HepG2 (cell line): ENCODE data around the gene CAPN9. TPM values are rescaled to one million over a fixed set of nuclear protein-coding genes. Genes with fewer than 3 reads are reported as not detected.
A peak's percentile ranks its signal among the peaks of the same experiment; 100 is the strongest.

Experiments used
- ARNTL ChIP-seq: sonication (generic); formaldehyde crosslinking; IDR thresholded peaks from 2 replicates; pipeline ENCODE4 v1.4.0; 2020; ENCODE audit warnings: mild to moderate bottlenecking, missing genetic modification reagents
- DR1 ChIP-seq: sonication (generic); formaldehyde crosslinking; IDR thresholded peaks from 2 replicates; pipeline ENCODE4 v1.8.0; 2021; ENCODE audit warnings: mild to moderate bottlenecking, missing genetic modification reagents, inconsistent platforms
- ETS1 ChIP-seq: sonication (generic); formaldehyde crosslinking; IDR thresholded peaks from 2 replicates; pipeline ENCODE4 v1.4.0; 2020; ENCODE audit warnings: missing genetic modification reagents
- HIVEP1 ChIP-seq: sonication (generic); formaldehyde crosslinking; IDR thresholded peaks from 2 replicates; pipeline ENCODE4 v1.4.0; 2020; ENCODE audit warnings: mild to moderate bottlenecking, missing genetic modification reagents
- HMGA1 ChIP-seq: sonication (generic); formaldehyde crosslinking; conservative IDR thresholded peaks from 2 replicates; pipeline ENCODE4 v1.4.0; 2020; ENCODE audit warnings: missing genetic modification reagents
- JUNB ChIP-seq: sonication (generic); formaldehyde crosslinking; IDR thresholded peaks from 2 replicates; pipeline ENCODE4 v1.8.0; 2022; ENCODE audit warnings: missing genetic modification reagents, mild to moderate bottlenecking, borderline replicate concordance
- MAFG ChIP-seq: sonication (generic); formaldehyde crosslinking; IDR thresholded peaks from 2 replicates; pipeline ENCODE4 v1.5.1; 2020; ENCODE audit warnings: mild to moderate bottlenecking, missing genetic modification reagents
- MAZ ChIP-seq, 2 experiments: sonication (generic) in 1 of 2; formaldehyde crosslinking in 1 of 2; IDR thresholded peaks; 2 replicates each; pipeline versions ENCODE4 v1.5.0 to v1.6.1; 2012 to 2020; ENCODE audit warnings: low read depth in 2 of 2, mild to moderate bottlenecking in 2 of 2, borderline replicate concordance in 1 of 2, improper control_type of control experiment in 1 of 2, low read length in 1 of 2, missing genetic modification reagents in 1 of 2, moderate library complexity in 1 of 2
- MTF1 ChIP-seq: sonication (generic); formaldehyde crosslinking; IDR thresholded peaks from 2 replicates; pipeline ENCODE4 v1.5.0; 2020; ENCODE audit warnings: missing genetic modification reagents
- MZF1 ChIP-seq: sonication (generic); formaldehyde crosslinking; IDR thresholded peaks from 2 replicates; pipeline ENCODE4 v1.8.1; 2023; ENCODE audit warnings: mild to moderate bottlenecking, missing genetic modification reagents, borderline replicate concordance
- POLR2AphosphoS5 ChIP-seq: IDR thresholded peaks from 2 replicates; pipeline ENCODE4 v1.6.1; 2012; ENCODE audit warnings: low read depth, low read length
- REL ChIP-seq: sonication (generic); formaldehyde crosslinking; conservative IDR thresholded peaks from 2 replicates; pipeline ENCODE4 v1.8.0; 2022; ENCODE audit warnings: mild to moderate bottlenecking, missing genetic modification reagents, moderate library complexity
- SMARCC2 ChIP-seq: fragments of 450-650 bp; IDR thresholded peaks from 2 replicates; pipeline ENCODE4 v1.6.1; 2017; ENCODE audit warnings: antibody characterized with exemption, mild to moderate bottlenecking
- SP2 ChIP-seq: sonication (generic); formaldehyde crosslinking; IDR thresholded peaks from 2 replicates; pipeline ENCODE4 v1.5.1; 2020; ENCODE audit warnings: mild to moderate bottlenecking, missing genetic modification reagents
- XRCC5 ChIP-seq: fragments of 200-400 bp; formaldehyde crosslinking; optimal IDR thresholded peaks from 2 replicates; pipeline ENCODE3; 2017; ENCODE audit warnings: mild to moderate bottlenecking, low read length
- ZBTB38 ChIP-seq: sonication (generic); formaldehyde crosslinking; IDR thresholded peaks from 2 replicates; pipeline ENCODE4 v1.5.1; 2020; ENCODE audit warnings: mild to moderate bottlenecking, missing genetic modification reagents
- ZFX ChIP-seq: sonication (generic); formaldehyde crosslinking; IDR thresholded peaks from 2 replicates; pipeline ENCODE4 v1.4.0; 2020; ENCODE audit warnings: mild to moderate bottlenecking, low read depth, missing genetic modification reagents, moderate library complexity
- ZFYVE20 ChIP-seq: sonication (generic); formaldehyde crosslinking; IDR thresholded peaks from 2 replicates; pipeline ENCODE4 v1.8.0; 2023; ENCODE audit warnings: low read depth, mild to moderate bottlenecking, moderate library complexity, missing genetic modification reagents, borderline replicate concordance
- ZMYM2 ChIP-seq: sonication (generic); formaldehyde crosslinking; IDR thresholded peaks from 2 replicates; pipeline ENCODE4 v1.8.0; 2022; ENCODE audit warnings: mild to moderate bottlenecking, missing genetic modification reagents
- ZNF121 ChIP-seq: sonication (generic); formaldehyde crosslinking; IDR thresholded peaks from 2 replicates; pipeline ENCODE4 v1.5.0; 2020; ENCODE audit warnings: mild to moderate bottlenecking, missing genetic modification reagents
- ZNF160 ChIP-seq: sonication (generic); formaldehyde crosslinking; IDR thresholded peaks from 2 replicates; pipeline ENCODE4 v1.8.0; 2022; ENCODE audit warnings: mild to moderate bottlenecking, inconsistent platforms, missing genetic modification reagents
- ZNF3 ChIP-seq: IDR thresholded peaks from 2 replicates; pipeline ENCODE4 v1.7.0; 2017; ENCODE audit warnings: inconsistent platforms
- ZNF362 ChIP-seq: sonication (generic); formaldehyde crosslinking; IDR thresholded peaks from 2 replicates; pipeline ENCODE4 v1.4.0; 2020; ENCODE audit warnings: missing genetic modification reagents, mild to moderate bottlenecking, borderline replicate concordance
- ZNF484 ChIP-seq: sonication (generic); formaldehyde crosslinking; IDR thresholded peaks from 2 replicates; pipeline ENCODE4 v1.5.1; 2020; ENCODE audit warnings: mild to moderate bottlenecking, low read depth, missing genetic modification reagents, borderline replicate concordance
- ZNF569 ChIP-seq: sonication (generic); formaldehyde crosslinking; IDR thresholded peaks from 2 replicates; pipeline ENCODE4 v1.5.0; 2020; ENCODE audit warnings: mild to moderate bottlenecking, missing genetic modification reagents, moderate library complexity, borderline replicate concordance
- ZNF781 ChIP-seq: sonication (generic); formaldehyde crosslinking; IDR thresholded peaks from 2 replicates; pipeline ENCODE4 v1.5.1; 2020; ENCODE audit warnings: borderline replicate concordance, mild to moderate bottlenecking, missing genetic modification reagents; ENCODE audit errors: not compliant biosample characterization
- polyA plus RNA-seq, 8 experiments: library from polyadenylated mRNA; depleted of rRNA in 3 of 8; stranded (reverse) in 7 of 8; unstranded in 1 of 8; fragments of >200 nt; fragmentation: Illumina TruSeq in 4 of 8; extraction: Trizol in 4 of 8; gene quantifications; 2 replicates each; pipeline versions ENCODE4 v1.2.1 to v1.2.3, GENCODE V29; 2011 to 2016; ENCODE audit warnings: low read depth in 4 of 8, missing spikeins in 1 of 8, mixed read lengths in 1 of 8; ENCODE audit not compliant: insufficient read depth in 1 of 8
- total RNA-seq, 5 experiments: library from RNA; depleted of rRNA; stranded (reverse); fragments of >200 nt; fragmentation: Illumina TruSeq; extraction: Trizol; gene quantifications; 2 replicates each; pipeline ENCODE4 v1.2.3, GENCODE V29; 2016; ENCODE audit warnings: low read depth in 1 of 5
- TF ChIP-seq, protein P1 (sequence below): sonication (generic); formaldehyde crosslinking; IDR thresholded peaks from 2 replicates; pipeline ENCODE4 v1.4.0; 2020; ENCODE audit warnings: low read depth, mild to moderate bottlenecking, missing genetic modification reagents

The CAPN9 gene
- total and polyA plus RNA-seq, 2 of the 13 experiments (the other 11 are each of a cell fraction or from before 2014, with no cell fraction given), result 0.04 to 0.31 TPM

GRCh38 chr1:230713915-230714764, 33.0 kb upstream of the CAPN9 start, which contains the start of gene AGT (continued):
- TF ChIP-seq ETS1 (CRISPR knock-in tag), result no peak
- TF ChIP-seq ZFYVE20 (CRISPR knock-in tag), result no peak
- TF ChIP-seq MTF1, result no peak
- TF ChIP-seq MAZ (IDR thresholded peaks at IDR 0.05; ENCODE audit: borderline replicate concordance, low read depth, low read length), result peak; percentile 53; the same call in 1 of the 2 replicates
- TF ChIP-seq MAZ (CRISPR knock-in tag; IDR thresholded peaks at IDR 0.05; ENCODE audit: low read depth), result peak; percentile 81
- TF ChIP-seq MAFG, result no peak
- TF ChIP-seq POLR2AphosphoS5, result peak; percentile 91
- peak; percentile 83 for TF ChIP-seq ZNF121
- TF ChIP-seq JUNB (CRISPR knock-in tag), result peak; percentile 65; the same call in 1 of the 2 replicates
- peak; percentile 98 for TF ChIP-seq DR1 (CRISPR knock-in tag)
- TF ChIP-seq SMARCC2, result no peak
- TF ChIP-seq ZNF362, result peak; percentile 69; the same call in 1 of the 2 replicates
- TF ChIP-seq ZNF569 (CRISPR knock-in tag), result peak; percentile 83; the same call in 1 of the 2 replicates
- TF ChIP-seq, protein P1, sequence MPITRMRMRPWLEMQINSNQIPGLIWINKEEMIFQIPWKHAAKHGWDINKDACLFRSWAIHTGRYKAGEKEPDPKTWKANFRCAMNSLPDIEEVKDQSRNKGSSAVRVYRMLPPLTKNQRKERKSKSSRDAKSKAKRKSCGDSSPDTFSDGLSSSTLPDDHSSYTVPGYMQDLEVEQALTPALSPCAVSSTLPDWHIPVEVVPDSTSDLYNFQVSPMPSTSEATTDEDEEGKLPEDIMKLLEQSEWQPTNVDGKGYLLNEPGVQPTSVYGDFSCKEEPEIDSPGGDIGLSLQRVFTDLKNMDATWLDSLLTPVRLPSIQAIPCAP (CRISPR knock-in tag), result 0 out of 2 replicates have a peak, but pooled peaks have one; percentile 40
- no peak for TF ChIP-seq ZNF781
- TF ChIP-seq ZNF160 (CRISPR knock-in tag), result peak; percentile 56; the same call in 1 of the 2 replicates
- TF ChIP-seq MZF1, result no peak
- TF ChIP-seq HIVEP1 (CRISPR knock-in tag), result peak; percentile 99
- 0 out of 2 replicates have a peak, but pooled peaks have one; percentile 37 for TF ChIP-seq ZNF484
- TF ChIP-seq XRCC5, result peak; percentile 54
- peak; percentile 96 for TF ChIP-seq ARNTL (CRISPR knock-in tag)
- TF ChIP-seq ZFX (CRISPR knock-in tag), result peak; percentile 94
- TF ChIP-seq REL (CRISPR knock-in tag), result peak; percentile 16; the same call in 1 of the 2 replicates
- peak; percentile 93; the same call in 1 of the 2 replicates for TF ChIP-seq ZMYM2 (CRISPR knock-in tag)
- TF ChIP-seq ZBTB38 (CRISPR knock-in tag), result peak; percentile 93
- peak; percentile 15; the same call in 1 of the 2 replicates for TF ChIP-seq SP2 (CRISPR knock-in tag)
- no peak for TF ChIP-seq ZNF3 (CRISPR knock-in tag)
- no peak for TF ChIP-seq HMGA1 (CRISPR knock-in tag)
